Activated CD4-positive, alpha-beta T cell treated with anti-CD3 and anti-CD28 coated beads for 48 hours (primary cell): ENCODE results near the gene ZNF501.

ENCODE experiments used
- DNase-seq: peaks from one replicate; pipeline ENCODE4 v3.0.0-alpha.2; 2020

The ZNF501 gene

GRCh38 chr3:44729384-44729910, at the start of gene ZNF501:
Gene ZNF501, plus strand, starts transcription at chr3:44729635. Its CDS starts 4,787 bp downstream, at chr3:44734422.
- peak; percentile 92 for DNase-seq

- DNase-seq, result no peak
These were observed 48.4 kb upstream of the ZNF501 start for GRCh38 chr3:44680921-44681455.

GRCh38 chr3:44682182-44682896, 47.1 kb upstream of the ZNF501 start:
- DNase-seq, result no peak

GRCh38 chr3:44685128-44685800, 44.2 kb upstream of the ZNF501 start:
- peak; percentile 74 for DNase-seq

GRCh38 chr3:44687898-44688297, 41.5 kb upstream of the ZNF501 start:
- no peak for DNase-seq

GRCh38 chr3:44712455-44713075, 16.9 kb upstream of the ZNF501 start, which contains the start of gene ZNF502:
Gene ZNF502, plus strand, starts transcription at chr3:44712660. Its CDS starts 7,602 bp downstream, at chr3:44720262.
- DNase-seq, result peak; percentile 80

- no peak for DNase-seq
These were observed 8.0 kb upstream of the ZNF501 start for GRCh38 chr3:44721231-44722102.

- DNase-seq, result no peak
These were observed 7.4 kb upstream of the ZNF501 start for GRCh38 chr3:44722103-44722401.

- DNase-seq, result no peak
These were observed 5.3 kb downstream of the ZNF501 start for GRCh38 chr3:44734646-44735168.

- no peak for DNase-seq
These were observed 31.6 kb downstream of the ZNF501 start for GRCh38 chr3:44761101-44761423.

GRCh38 chr3:44761424-44762169, 32.2 kb downstream of the ZNF501 start, which contains the start of the genes KIAA1143 and KIF15:
Gene KIAA1143, minus strand, starts transcription at chr3:44761619. Its CDS starts 17 bp downstream, at chr3:44761602.
Gene KIF15, plus strand, starts transcription at chr3:44761794. Its CDS starts 72 bp downstream, at chr3:44761866.
- DNase-seq, result peak; percentile 99

GRCh38 chr3:44762170-44762677, 32.8 kb downstream of the ZNF501 start:
- no peak for DNase-seq

GRCh38 chr3:44762690-44763089, 33.3 kb downstream of the ZNF501 start:
- no peak for DNase-seq

- no peak for DNase-seq
These were observed 34.8 kb downstream of the ZNF501 start for GRCh38 chr3:44764248-44764647.

GRCh38 chr3:44771424-44772098, 42.1 kb downstream of the ZNF501 start:
- DNase-seq, result no peak

GRCh38 chr3:44772099-44772442, 42.6 kb downstream of the ZNF501 start:
- DNase-seq, result no peak

- no peak for DNase-seq
These were observed 53.5 kb downstream of the ZNF501 start for GRCh38 chr3:44782891-44783290.
